GM12801 (cell line): ENCODE measurements around the gene FREM1.

Experiments
- CTCF ChIP-seq: IDR thresholded peaks from one replicate; pipeline ENCODE4 v1.5.1; 2011; ENCODE audit warnings: control low read depth; ENCODE audit not compliant: insufficient read length; ENCODE audit errors: extremely low read depth

FREM1 gene

DNA sequence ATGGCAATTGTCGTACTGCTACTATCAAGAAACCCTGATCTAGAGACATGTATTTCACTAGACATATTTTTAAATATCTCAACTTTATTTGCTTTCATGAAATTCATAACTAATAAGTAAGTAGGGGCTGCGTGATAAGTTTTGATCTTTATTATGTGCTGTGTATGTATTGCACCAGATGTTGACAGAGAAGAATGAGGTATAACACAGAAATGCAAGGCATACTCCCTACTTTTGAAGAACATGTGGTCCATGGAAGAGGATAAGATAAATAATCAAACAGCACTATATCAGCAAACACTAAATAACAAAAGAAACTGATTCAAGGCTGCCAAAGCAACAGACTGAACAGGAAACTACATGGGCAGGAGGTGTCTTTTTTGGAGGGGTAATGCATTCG is 60.9 kb downstream of the FREM1 start:
- no peak for TF ChIP-seq CTCF

DNA sequence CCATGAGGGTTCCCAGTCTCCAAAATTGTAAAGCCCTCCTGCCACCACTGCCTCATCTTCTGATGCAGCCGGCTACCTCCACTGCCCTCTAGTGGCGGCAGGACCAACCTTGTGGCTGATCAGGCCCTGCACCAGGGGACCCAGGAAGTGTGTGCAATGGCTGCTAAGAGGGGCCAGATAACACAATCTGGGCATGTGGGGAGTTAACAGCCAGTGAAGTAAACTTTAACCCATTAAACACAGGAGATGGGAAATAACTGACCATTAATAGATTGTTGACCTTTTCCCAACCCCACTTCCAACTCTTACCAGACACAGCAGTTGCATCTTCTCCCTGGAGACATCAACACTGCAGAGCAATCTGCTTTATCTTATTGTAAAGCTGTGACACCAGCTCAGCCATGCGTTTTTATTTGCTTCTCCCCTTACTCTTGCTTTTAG is 63.3 kb downstream of the FREM1 start:
- TF ChIP-seq CTCF, result no peak

- TF ChIP-seq CTCF, result no peak
These were observed 67.1 kb downstream of the FREM1 start for GRCh38 chr9:14843163-14843562.

DNA sequence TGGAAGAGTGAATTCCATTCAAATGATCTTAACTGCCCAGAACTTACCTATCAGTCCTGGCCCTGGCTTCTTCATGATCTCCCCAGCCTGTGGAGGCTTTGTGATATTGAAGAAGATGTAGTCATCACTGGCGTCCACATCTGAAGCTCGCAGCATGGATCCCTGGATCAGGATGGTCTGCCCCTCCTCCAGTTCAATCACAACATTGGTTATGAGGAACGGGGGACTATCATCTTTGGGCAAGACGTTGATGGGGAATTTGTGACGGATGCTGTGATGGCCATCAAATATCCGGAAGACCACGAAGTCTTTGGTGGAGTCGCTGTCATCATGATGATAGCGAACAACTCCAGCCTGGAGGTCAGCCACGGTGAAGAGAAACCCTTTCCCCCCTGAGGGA is 68.0 kb downstream of the FREM1 start:
- no peak for TF ChIP-seq CTCF

DNA sequence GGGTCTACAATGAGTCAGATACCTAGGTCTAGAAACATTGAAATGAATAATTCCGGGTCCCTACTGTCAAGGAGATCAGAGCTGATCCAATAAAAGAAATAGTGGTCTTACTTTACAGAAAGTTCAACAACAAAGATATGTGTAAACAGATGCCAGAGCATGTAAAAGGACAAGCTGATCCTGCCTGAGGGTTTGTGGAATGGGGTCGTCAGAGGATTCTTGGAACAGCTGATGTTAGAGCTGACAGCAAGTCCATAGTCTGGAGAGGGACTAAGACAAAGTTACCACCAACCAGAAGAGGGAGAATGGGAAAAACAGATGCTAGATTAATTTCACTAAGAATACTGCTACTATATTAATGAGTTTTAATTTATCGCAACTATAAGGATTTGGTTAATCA is 71.5 kb downstream of the FREM1 start:
- no peak for TF ChIP-seq CTCF

DNA sequence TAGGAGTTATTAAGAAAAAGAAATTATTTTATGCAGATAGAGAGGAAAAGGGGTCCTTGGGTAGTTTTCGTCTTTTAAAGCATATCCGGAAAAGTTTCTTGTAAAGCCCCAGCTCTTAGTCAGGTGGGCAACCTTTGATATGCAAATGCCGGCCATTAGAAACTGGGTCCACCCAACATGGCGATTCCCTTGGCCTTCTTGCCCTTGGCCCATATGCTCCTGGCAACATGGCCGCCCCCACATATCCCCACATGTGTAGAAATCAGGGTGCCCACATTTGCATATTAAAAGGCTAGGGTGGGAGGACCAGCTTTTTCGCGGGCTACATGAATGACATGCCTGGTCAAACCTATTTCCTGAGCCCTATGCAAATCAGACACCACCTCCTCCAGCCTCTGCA is 73.3 kb downstream of the FREM1 start:
- no peak for TF ChIP-seq CTCF

- TF ChIP-seq CTCF, result no peak
These were observed 78.6 kb downstream of the FREM1 start for GRCh38 chr9:14831661-14832060.

GRCh38 chr9:14831074-14831473 is 79.2 kb downstream of the FREM1 start:
- no peak for TF ChIP-seq CTCF
